HG02943 (cell line): Measurements from ENCODE around the gene KCTD21.

Experiments used
- ATAC-seq: cut with Tn5 transposase; IDR thresholded peaks from one replicate; pipeline ENCODE4 v1.9.1; 2021; ENCODE audit warnings: mild to moderate bottlenecking, low read depth, moderate library complexity; ENCODE audit not compliant: unreplicated experiment

Gene KCTD21

GRCh38 chr11:78202733-78203167 is 14.3 kb upstream of the KCTD21 start:
- ATAC-seq: no peak

DNA sequence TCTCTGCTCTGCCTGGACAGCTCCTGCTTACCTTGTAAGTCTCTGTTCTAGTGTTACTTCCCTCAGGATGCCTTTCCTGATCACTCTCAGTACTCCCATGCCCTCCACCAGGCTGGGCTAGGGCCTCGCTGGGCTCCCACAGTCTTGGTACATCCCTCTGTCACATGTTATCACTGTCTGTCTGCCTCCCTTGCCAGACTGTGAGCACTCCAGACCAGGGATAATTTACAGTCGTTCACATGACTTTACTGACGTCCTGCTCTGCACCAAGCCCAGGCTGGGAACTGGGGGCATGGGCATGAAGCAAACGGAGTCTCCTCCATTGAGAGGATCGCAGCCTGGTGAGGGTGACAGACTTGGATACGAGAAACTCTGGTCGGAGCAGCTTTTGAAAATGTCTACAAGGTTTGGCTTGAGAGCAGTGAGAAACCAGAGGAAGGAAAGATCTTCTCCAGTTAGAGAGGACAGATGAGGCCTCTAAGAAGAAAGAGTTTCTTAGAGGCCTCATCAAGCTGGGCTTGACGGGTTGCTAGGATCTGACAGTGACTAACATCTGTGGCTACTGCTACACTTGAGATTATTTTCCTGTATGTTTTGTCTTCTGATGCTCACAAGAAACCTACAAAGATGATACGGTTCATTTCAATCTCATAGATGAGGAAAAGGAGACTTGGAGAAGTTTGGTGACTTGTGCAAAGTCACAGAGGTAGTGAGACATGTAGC is 12.8 kb upstream of the KCTD21 start:
- ATAC-seq: no peak

DNA sequence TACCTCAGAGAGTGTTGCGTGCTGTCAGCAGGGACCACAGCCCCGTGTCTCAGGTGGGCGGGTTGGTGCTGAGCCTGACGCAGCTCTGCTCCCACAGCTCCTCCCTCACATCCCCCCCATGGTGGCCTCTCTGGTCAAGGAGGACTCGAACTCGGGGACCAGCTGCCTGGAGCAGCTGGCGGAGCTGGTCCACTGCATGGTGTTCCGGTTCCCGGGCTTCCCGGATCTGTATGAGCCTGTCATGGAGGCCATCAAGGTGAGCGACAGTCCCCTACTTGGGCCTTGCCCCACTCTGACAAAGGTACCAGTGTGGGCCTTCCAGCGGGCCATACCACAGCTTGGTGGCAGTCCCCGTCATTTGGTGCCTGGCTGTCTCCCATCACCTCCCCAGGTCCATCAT is 12.1 kb upstream of the KCTD21 start:
- ATAC-seq: no peak

- no peak for ATAC-seq
Observed at GRCh38 chr11:78200061-78200460, 11.6 kb upstream of the KCTD21 start.

DNA sequence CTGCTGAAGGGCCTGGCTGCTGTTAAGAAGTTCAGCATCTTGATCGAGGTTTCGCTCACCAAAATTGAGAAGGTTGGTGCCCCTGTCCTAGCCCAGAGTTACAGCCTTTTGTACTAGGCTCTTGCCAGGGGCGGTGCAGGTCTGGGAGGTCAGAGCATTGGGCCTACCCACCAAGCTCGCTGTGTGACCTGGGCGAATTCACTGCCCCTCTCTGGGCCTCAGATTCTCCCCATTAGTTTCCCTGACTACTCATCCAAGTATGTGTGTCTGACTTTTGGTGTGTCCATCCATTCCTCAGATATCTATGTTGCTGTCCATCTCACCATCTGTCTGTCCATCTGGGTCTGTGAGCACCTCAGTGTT is 11.2 kb upstream of the KCTD21 start:
- no peak for ATAC-seq

DNA sequence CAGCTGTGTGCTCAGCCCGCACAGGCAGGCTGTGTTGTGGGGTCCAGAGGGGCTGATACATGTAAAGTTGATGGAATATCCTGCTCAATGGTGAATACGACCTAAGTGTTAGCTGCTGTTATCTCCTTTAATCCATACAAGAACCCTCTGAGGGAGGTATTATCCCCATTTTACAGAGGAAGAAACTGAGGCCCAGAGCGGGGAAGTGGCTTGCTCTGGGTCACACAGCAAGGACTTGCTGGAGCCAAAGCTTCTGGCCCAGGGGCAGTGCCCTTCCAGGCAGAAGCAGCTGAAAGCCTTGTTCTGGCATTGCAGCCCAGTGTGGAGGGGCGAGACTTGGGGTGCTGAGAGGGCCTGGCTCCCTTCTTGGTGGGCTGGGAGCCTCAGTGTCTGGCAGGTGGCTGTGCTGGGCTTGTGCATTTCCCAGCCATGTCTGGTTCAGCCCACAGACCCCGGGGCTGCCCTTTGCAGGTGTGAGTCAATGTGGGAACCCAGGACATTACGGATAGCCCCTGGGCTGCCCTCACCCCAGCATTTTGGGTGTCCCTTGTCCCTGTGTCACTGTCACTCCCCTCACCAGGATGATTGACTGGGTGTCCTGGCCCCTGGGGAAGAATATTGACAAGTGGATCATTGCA is 10.7 kb upstream of the KCTD21 start:
- ATAC-seq: no peak

GRCh38 chr11:78197816-78198215 is 9.4 kb upstream of the KCTD21 start:
- no peak for ATAC-seq

DNA sequence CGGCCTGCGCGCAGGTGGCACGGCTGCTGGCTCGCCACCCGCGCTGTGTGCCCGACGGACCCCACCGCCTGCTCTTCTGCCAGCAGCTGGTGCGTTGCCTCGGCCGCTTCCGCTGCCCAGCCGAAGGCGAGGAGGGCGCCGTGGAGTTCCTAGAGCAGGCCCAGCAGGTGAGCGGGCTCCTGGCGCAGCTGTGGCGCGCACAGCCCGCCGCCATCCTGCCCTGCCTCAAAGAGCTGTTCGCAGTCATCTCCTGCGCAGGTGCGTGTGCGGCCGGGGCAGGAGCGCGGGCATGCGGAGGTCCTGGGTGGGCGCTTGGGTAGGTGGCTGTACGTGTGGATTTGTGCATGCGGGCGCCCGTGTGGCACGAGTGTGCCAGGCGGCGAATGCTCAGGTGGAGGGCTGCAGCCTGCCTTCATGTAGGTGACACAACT is 8.2 kb upstream of the KCTD21 start:
- ATAC-seq: no peak

- ATAC-seq: no peak
Observed at GRCh38 chr11:78195917-78196560, 7.6 kb upstream of the KCTD21 start.

- no peak for ATAC-seq
Observed at GRCh38 chr11:78194490-78194889, 6.1 kb upstream of the KCTD21 start.

GRCh38 chr11:78193806-78194205 is 5.4 kb upstream of the KCTD21 start:
- no peak for ATAC-seq

- ATAC-seq: no peak
Observed at GRCh38 chr11:78192911-78193351, 4.5 kb upstream of the KCTD21 start.

DNA sequence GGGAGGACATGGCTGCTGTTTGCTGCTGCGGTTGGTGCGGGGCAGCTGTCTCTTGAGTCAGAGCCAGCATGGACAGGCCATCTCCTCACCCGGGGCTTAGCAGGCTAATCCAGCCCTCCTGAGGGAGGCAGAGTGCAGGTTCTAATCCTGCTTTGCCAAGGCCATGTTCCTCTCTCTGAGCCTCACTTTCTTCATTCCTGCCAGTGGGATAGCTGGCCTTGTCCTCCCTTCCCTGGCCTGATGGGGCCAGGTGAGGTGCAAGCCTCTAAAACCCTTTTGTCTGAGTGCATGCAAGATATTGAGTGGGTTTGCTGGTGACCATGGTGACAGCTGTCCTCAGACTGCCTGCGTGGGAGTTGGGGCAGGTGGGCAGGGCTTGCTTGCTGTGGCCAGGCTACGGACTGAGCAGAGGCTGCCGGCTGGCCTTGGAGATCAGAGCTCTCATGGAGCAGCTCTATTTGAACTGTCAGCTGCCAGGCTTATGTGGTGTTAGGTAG is 3.8 kb upstream of the KCTD21 start:
- ATAC-seq: no peak

DNA sequence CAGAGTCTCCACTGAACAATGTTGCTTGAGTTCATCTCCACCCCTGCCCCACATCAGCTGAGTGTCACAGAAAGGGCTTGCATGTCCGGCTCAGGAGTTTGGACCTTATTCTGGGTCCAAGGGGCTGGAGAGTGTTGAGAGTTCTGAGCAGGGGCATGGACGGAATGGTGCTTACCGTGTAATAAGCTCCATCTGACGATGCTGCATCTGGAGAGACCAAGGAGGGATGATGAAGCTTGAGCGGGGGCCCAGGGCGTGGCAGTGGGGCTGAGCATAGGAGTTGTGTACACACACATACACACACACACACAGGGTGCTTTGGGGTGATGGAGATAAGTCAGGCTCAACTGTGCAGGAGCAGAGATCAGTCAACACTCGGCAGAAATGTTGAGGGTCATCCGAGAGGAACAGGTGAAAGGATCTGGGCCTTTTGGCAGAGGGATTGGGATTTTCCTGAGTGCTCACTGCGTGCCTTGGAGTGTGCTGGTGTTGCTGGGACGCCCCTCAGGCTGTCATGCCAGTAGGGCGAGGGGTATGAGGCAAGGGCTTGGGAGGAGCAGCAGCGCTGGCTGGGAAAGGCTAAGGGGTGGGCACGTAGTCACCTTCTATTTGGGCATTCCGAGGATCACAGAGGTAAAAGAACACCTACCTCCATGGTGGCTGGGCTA is 2.6 kb upstream of the KCTD21 start:
- ATAC-seq: no peak

DNA sequence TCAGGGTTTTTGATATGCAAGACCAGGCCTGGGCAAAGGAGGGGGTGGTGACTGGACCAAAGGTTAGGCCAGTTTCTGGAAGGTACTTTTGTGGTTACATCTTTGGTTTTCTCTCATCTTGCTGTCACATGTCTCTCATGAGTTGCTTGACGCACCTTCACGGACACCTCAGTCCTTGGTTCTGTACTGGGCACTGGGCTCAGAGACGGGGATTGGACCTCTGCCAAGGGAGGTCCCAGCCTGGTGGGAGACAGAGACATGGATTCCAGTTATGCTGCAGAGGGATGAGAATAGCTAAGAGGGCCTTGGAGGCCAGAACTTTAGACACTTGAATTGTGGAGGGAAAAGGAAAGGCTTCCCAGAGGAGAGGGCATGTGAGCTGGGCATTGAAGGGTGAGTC is 1.9 kb upstream of the KCTD21 start:
- no peak for ATAC-seq

DNA sequence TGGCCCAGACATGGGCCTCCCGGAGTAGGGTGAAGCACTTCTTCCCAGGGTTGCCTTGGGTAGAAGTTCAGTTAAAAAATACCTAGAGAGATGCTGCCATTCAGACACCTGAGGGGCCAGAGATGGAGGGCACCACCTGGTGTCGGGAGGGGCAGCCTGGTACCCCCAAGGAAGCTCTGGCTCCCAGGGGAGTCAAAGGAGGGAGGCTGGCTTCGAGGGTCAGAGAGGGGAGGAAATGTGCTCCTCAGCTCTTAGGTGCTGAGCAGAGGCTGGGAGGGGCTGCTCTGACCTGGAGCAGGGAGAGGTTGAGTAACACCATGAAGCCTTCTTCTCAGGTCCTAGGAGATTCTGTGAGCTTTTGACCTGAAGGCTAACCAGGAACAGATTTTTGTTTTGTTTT is 1.4 kb upstream of the KCTD21 start:
- no peak for ATAC-seq

- no peak for ATAC-seq
Observed at GRCh38 chr11:78189174-78189724, 823 bp upstream of the KCTD21 start.

- peak; percentile 11 for ATAC-seq
Observed at GRCh38 chr11:78187366-78188285, 800 bp downstream of the KCTD21 start.

DNA sequence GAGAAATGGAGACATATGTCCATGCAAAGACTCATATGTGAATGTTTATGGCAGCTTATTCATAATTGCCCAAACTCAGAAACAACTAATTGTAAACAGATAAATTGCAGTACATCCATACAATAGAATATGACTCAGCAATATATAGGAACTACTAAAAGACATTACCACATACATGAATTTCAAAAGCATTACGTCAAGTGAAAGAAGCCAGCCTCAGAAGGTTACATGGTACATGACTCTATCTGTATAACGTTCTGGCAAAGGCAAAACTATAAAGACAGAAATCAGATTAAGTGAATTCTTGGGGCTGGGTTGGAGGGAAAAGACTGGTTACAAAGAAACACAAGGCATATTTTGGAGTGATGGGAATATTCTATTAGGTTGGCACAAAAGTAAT is 7.2 kb downstream of the KCTD21 start:
- ATAC-seq: no peak

GRCh38 chr11:78180751-78181150 is 7.7 kb downstream of the KCTD21 start:
- ATAC-seq: no peak
